ENCODE data around the gene CNTNAP2.

Gene CNTNAP2

GRCh38 chr7:146864644-146865043, 748.0 kb downstream of the CNTNAP2 start:
- no peak overlapping the region for H3K4me3 ChIP-seq (ENCODE audit: low read depth, low read length)
- no peak for DNase-seq (ENCODE audit: low read depth, low spot score)
- in situ Hi-C loops (cut with HindIII; ENCODE audit: low sequenced_read_pairs): no loop called here
- no peak for TF ChIP-seq CTCF (IDR thresholded peaks at IDR 0.05; ENCODE audit: low read depth, low read length)

GRCh38 chr7:146865696-146866095, 749.1 kb downstream of the CNTNAP2 start:
- H3K4me3 ChIP-seq (ENCODE audit: low read depth, low read length): no peak overlapping the region
- no peak for TF ChIP-seq CTCF (IDR thresholded peaks at IDR 0.05; ENCODE audit: low read depth, low read length)
- in situ Hi-C loops (cut with HindIII; ENCODE audit: low sequenced_read_pairs): no loop called here
- DNase-seq (ENCODE audit: low read depth, low spot score): no peak

- no peak overlapping the region for H3K4me3 ChIP-seq (ENCODE audit: low read depth, low read length)
- DNase-seq (ENCODE audit: low read depth, low spot score): no peak
- in situ Hi-C loops (cut with HindIII; ENCODE audit: low sequenced_read_pairs): no loop called here
- TF ChIP-seq CTCF (IDR thresholded peaks at IDR 0.05; ENCODE audit: low read depth, low read length): no peak
These were observed 758.1 kb downstream of the CNTNAP2 start for GRCh38 chr7:146874722-146875121.

GRCh38 chr7:146875237-146875785, 758.7 kb downstream of the CNTNAP2 start:
- in situ Hi-C loops (cut with HindIII; ENCODE audit: low sequenced_read_pairs): no loop called here
- H3K4me3 ChIP-seq (ENCODE audit: low read depth, low read length): no peak overlapping the region
- TF ChIP-seq CTCF (IDR thresholded peaks at IDR 0.05; ENCODE audit: low read depth, low read length): no peak

GRCh38 chr7:146875981-146876380, 759.4 kb downstream of the CNTNAP2 start:
- in situ Hi-C loops (cut with HindIII; ENCODE audit: low sequenced_read_pairs): no loop called here
- TF ChIP-seq CTCF (IDR thresholded peaks at IDR 0.05; ENCODE audit: low read depth, low read length): no peak
- DNase-seq (ENCODE audit: low read depth, low spot score): no peak
- no peak overlapping the region for H3K4me3 ChIP-seq (ENCODE audit: low read depth, low read length)

More at GRCh38 chr7:146875237-146875785, 758.7 kb downstream of the CNTNAP2 start:
- DNase-seq (ENCODE audit: low read depth, low spot score): no peak

GRCh38 chr7:146876411-146876810, 759.8 kb downstream of the CNTNAP2 start:
- no peak for TF ChIP-seq CTCF (IDR thresholded peaks at IDR 0.05; ENCODE audit: low read depth, low read length)
- H3K4me3 ChIP-seq (ENCODE audit: low read depth, low read length): no peak overlapping the region
- in situ Hi-C loops (cut with HindIII; ENCODE audit: low sequenced_read_pairs): no loop called here
- DNase-seq (ENCODE audit: low read depth, low spot score): no peak

GRCh38 chr7:146878901-146879300, 762.3 kb downstream of the CNTNAP2 start:
- no peak overlapping the region for H3K4me3 ChIP-seq (ENCODE audit: low read depth, low read length)
- in situ Hi-C loops (cut with HindIII; ENCODE audit: low sequenced_read_pairs): no loop called here
- DNase-seq (ENCODE audit: low read depth, low spot score): no peak
- TF ChIP-seq CTCF (IDR thresholded peaks at IDR 0.05; ENCODE audit: low read depth, low read length): no peak

Data from astrocyte of the spinal cord (primary cell).